GM10847 (cell line): ENCODE results near the gene MRPL36.

ENCODE experiments used
- POLR2A ChIP-seq: IDR thresholded peaks from 2 replicates; pipeline ENCODE4 v1.6.1; 2011; ENCODE audit not compliant: insufficient read length; ENCODE audit errors: extremely low read depth

The MRPL36 gene

GRCh38 chr5:1823381-1824034, 23.9 kb upstream of the MRPL36 start:
- TF ChIP-seq POLR2A, result no peak

GRCh38 chr5:1821862-1822261, 22.2 kb upstream of the MRPL36 start:
- no peak for TF ChIP-seq POLR2A

- TF ChIP-seq POLR2A, result no peak
These were observed 21.3 kb upstream of the MRPL36 start for GRCh38 chr5:1820926-1821325.

GRCh38 chr5:1820381-1820780, 20.7 kb upstream of the MRPL36 start:
- TF ChIP-seq POLR2A, result no peak

- no peak for TF ChIP-seq POLR2A
These were observed 19.8 kb upstream of the MRPL36 start for GRCh38 chr5:1819458-1819857.

GRCh38 chr5:1818784-1819183, 19.1 kb upstream of the MRPL36 start:
- TF ChIP-seq POLR2A, result no peak

GRCh38 chr5:1817261-1818043, 17.8 kb upstream of the MRPL36 start:
- TF ChIP-seq POLR2A, result no peak

- TF ChIP-seq POLR2A, result no peak
These were observed 16.2 kb upstream of the MRPL36 start for GRCh38 chr5:1815881-1816292.

GRCh38 chr5:1815071-1815786, 15.6 kb upstream of the MRPL36 start:
- TF ChIP-seq POLR2A, result no peak

GRCh38 chr5:1814183-1815020, 14.8 kb upstream of the MRPL36 start:
- TF ChIP-seq POLR2A, result no peak

GRCh38 chr5:1810581-1811101, 11.0 kb upstream of the MRPL36 start:
- TF ChIP-seq POLR2A, result no peak

GRCh38 chr5:1809416-1810035, 9.9 kb upstream of the MRPL36 start:
- no peak for TF ChIP-seq POLR2A

- TF ChIP-seq POLR2A, result no peak
These were observed 8.8 kb upstream of the MRPL36 start for GRCh38 chr5:1808439-1808838.

GRCh38 chr5:1807451-1808185, 8.0 kb upstream of the MRPL36 start:
- no peak for TF ChIP-seq POLR2A
